Breast epithelium (tissue), 3 donors: Measurements from ENCODE around the gene IFNLR1.

Experiments used
- CTCF ChIP-seq, 3 donors: fragments of 450-650 bp; IDR thresholded peaks; one replicate each; pipeline ENCODE4 v1.5.1; 2016 to 2017; ENCODE audit warnings: antibody characterized with exemption in 3 of 3, mild to moderate bottlenecking in 3 of 3, moderate library complexity in 3 of 3
- POLR2A ChIP-seq: fragments of 450-650 bp; IDR thresholded peaks from one replicate; pipeline ENCODE4 v1.6.1; 2016; ENCODE audit warnings: antibody characterized with exemption, mild to moderate bottlenecking, moderate library complexity
- POLR2AphosphoS5 ChIP-seq, 3 donors: sonication (generic); formaldehyde crosslinking; IDR thresholded peaks; one replicate each; pipeline ENCODE4 v1.6.1; 2017; ENCODE audit warnings: antibody characterized with exemption in 3 of 3

DNA sequence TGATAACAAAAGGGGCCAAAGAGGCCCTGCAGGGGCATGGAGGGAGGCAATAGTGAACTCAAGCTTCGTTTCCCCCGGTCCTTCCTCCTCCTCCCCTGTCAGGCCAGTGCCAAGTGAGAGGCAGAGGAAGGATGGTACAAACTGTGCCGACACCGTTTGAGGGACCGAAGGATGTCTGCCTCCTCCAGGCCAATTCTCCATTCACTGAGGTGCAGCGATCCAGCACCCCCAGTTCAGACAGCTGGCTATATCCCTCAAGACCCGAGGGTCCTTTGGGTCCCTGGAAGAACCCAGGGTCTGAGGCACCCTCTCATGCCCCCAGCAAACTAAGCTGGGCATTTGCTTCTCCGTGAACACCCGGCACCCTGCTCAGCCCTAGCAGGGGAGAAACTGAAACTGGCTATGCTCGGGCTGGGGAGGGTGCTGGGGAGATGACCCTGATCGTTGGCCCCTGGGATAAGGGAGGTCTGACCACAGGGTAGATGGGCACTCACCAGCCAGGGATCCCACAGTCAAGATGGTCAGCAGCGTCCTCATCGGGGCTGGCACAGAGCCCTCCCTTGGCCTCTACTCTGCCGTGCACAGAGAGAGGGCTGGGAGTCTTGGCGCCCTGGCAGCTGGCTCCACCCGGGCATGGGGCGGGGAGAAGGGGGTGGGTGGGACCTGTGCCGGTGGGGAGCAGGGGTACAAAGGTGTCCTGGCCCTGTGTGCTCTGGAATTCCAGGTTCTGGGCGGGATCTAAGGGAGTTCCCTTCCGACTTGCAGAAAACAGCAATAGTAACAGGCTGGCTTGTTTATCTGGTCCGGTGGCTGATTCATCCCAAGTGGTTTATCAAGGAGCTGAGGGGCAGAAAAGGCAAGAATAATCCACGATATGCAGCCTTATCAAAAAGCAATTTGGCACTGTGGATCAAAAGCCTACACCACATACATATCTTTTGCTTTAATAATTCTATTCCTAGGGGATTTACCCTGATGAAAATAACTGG lies 44.2 kb downstream of the IFNLR1 start, which contains the start of gene IL22RA1:
- TF ChIP-seq POLR2A (no peak), CTCF (IDR thresholded peaks at IDR 0.05) (no peak), POLR2AphosphoS5 (IDR thresholded peaks at IDR 0.05) (no peak)
